Stimulated activated naive CD4-positive, alpha-beta T cell (primary cell): ENCODE measurements around the gene LIPT2.

Experiments
- DNase-seq, 6 experiments: peaks; one replicate each; lab custom pipeline; 2025; lab: John Stamatoyannopoulos, UW

Gene LIPT2

GRCh38 chr11:74504100-74504691 lies 10.7 kb upstream of the LIPT2 start:
- DNase-seq: no peak

GRCh38 chr11:74494916-74495315 lies 1.4 kb upstream of the LIPT2 start:
- DNase-seq: no peak

- no peak for DNase-seq
These were observed 487 bp upstream of the LIPT2 start for GRCh38 chr11:74493791-74494630.

- no peak for DNase-seq
These were observed 1.4 kb downstream of the LIPT2 start for GRCh38 chr11:74492084-74492483.

GRCh38 chr11:74490941-74491340 lies 2.6 kb downstream of the LIPT2 start:
- no peak for DNase-seq

- DNase-seq: no peak
These were observed 5.6 kb downstream of the LIPT2 start for GRCh38 chr11:74487875-74488274.

- DNase-seq: no peak
These were observed 7.7 kb downstream of the LIPT2 start for GRCh38 chr11:74485868-74486267.

- no peak for DNase-seq
These were observed 12.7 kb downstream of the LIPT2 start for GRCh38 chr11:74480688-74481417.

- no peak for DNase-seq
These were observed 13.8 kb downstream of the LIPT2 start for GRCh38 chr11:74479732-74480123.

GRCh38 chr11:74478877-74479731 lies 14.4 kb downstream of the LIPT2 start:
- no peak for DNase-seq

GRCh38 chr11:74476536-74476935 lies 17.0 kb downstream of the LIPT2 start:
- DNase-seq: no peak

- DNase-seq: no peak
These were observed 19.2 kb downstream of the LIPT2 start for GRCh38 chr11:74474316-74474715.

GRCh38 chr11:74473382-74474173 lies 19.9 kb downstream of the LIPT2 start:
- no peak for DNase-seq

- DNase-seq: no peak
These were observed 21.7 kb downstream of the LIPT2 start for GRCh38 chr11:74471668-74472429.

- no peak for DNase-seq
These were observed 22.5 kb downstream of the LIPT2 start for GRCh38 chr11:74471037-74471436.

- no peak for DNase-seq
These were observed 23.0 kb downstream of the LIPT2 start for GRCh38 chr11:74470526-74470925.

- no peak for DNase-seq
These were observed 24.6 kb downstream of the LIPT2 start for GRCh38 chr11:74468936-74469335.

- no peak for DNase-seq
These were observed 25.0 kb downstream of the LIPT2 start for GRCh38 chr11:74468521-74468920.

- DNase-seq: no peak
These were observed 25.5 kb downstream of the LIPT2 start for GRCh38 chr11:74468058-74468457.
